Measurements from ENCODE around the gene SLC23A3. TPM values are rescaled to one million over a fixed set of nuclear protein-coding genes. Genes with fewer than 3 reads are reported as not detected.

Gene SLC23A3
- total RNA-seq, 2 donors from 2014 or later, result 2.4 to 3.3 TPM

- no peaks in the 10 kb centered on the region for H3K27me3 Mint-ChIP-seq
- H3K4me1 Mint-ChIP-seq (ENCODE audit: low read depth in 2 of 2), result peaks cover 47 to 53% of the 10 kb centered on the region in 2 donors
- H3K36me3 Mint-ChIP-seq, result peaks cover 22% of the 10 kb centered on the region
- ATAC-seq (peak; percentile 1 to 39), DNase-seq (ENCODE audit: low spot score) (no peak)
- H3K9me3 Mint-ChIP-seq, result no peaks in the 10 kb centered on the region
- peak overlapping the region; percentile 69 to 83 for H3K27ac Mint-ChIP-seq
- H3K4me3 Mint-ChIP-seq, result peak overlapping the region; percentile 99
These were observed 6.3 kb upstream of the SLC23A3 start for GRCh38 chr2:219175928-219176817.

GRCh38 chr2:219175486-219175885, 5.7 kb upstream of the SLC23A3 start:
- Mint-ChIP-seq H3K27ac (peak overlapping the region; percentile 69 to 83), H3K4me1 (ENCODE audit: low read depth in 2 of 2) (peaks cover 40 to 46% of the 10 kb centered on the region in 2 donors), H3K4me3 (peak overlapping the region; percentile 85), H3K27me3 (no peaks in the 10 kb centered on the region), H3K9me3 (no peaks in the 10 kb centered on the region), H3K36me3 (peaks cover 15% of the 10 kb centered on the region)
- DNase-seq (ENCODE audit: low spot score), result no peak
- ATAC-seq, result no peak

GRCh38 chr2:219174801-219175200, 5.0 kb upstream of the SLC23A3 start:
- Mint-ChIP-seq H3K36me3 (peaks cover 14% of the 10 kb centered on the region), H3K27ac (peak overlapping the region; percentile 69 to 83)

GRCh38 chr2:219174146-219174545, 4.3 kb upstream of the SLC23A3 start:
- no peak for DNase-seq (ENCODE audit: low spot score)
- Mint-ChIP-seq H3K27ac (peak overlapping the region; percentile 19 to 61), H3K4me3 (peak overlapping the region; percentile 85), H3K9me3 (no peaks in the 10 kb centered on the region), H3K27me3 (no peaks in the 10 kb centered on the region), H3K4me1 (ENCODE audit: low read depth in 2 of 2) (peaks cover 34 to 41% of the 10 kb centered on the region in 2 donors), H3K36me3 (peaks cover 14% of the 10 kb centered on the region)
- no peak for ATAC-seq

More at GRCh38 chr2:219174801-219175200, 5.0 kb upstream of the SLC23A3 start:
- Mint-ChIP-seq H3K4me3 (peak overlapping the region; percentile 85), H3K9me3 (no peaks in the 10 kb centered on the region), H3K27me3 (no peaks in the 10 kb centered on the region), H3K4me1 (ENCODE audit: low read depth in 2 of 2) (peaks cover 40 to 45% of the 10 kb centered on the region in 2 donors)
- ATAC-seq (no peak), DNase-seq (ENCODE audit: low spot score) (no peak)

DNA sequence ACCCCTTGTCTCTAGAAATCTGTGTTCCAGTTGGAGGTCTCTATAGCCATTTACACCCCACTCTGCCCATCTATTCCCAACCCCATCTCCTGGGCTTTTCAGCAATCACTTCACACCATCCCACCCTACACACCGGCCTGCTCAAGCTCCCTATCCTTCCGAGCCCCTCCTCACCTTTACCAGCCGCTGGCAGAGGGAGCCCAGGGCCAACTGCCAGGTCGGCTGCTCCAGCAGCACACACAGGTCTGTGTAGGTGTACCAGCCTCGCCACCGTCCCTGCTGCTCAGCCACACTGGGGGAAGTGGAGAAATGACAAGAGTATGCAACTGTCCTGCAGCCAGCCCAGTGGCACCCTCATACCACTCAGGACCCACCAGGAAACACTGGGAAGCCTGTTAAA, 3.3 kb upstream of the SLC23A3 start:
- H3K36me3 Mint-ChIP-seq, result peaks cover 14% of the 10 kb centered on the region

GRCh38 chr2:219172231-219173154, 2.7 kb upstream of the SLC23A3 start:
- Mint-ChIP-seq H3K9me3 (no peaks in the 10 kb centered on the region), H3K4me1 (ENCODE audit: low read depth in 2 of 2) (peaks cover 27 to 31% of the 10 kb centered on the region in 2 donors), H3K27me3 (no peaks in the 10 kb centered on the region), H3K4me3 (no peak overlapping the region), H3K36me3 (peaks cover 14% of the 10 kb centered on the region), H3K27ac (peak overlapping the region in 1 of 2 donors; percentile 64)
- ATAC-seq (no peak), DNase-seq (ENCODE audit: low spot score) (no peak)

More for the DNA sequence above, 3.3 kb upstream of the SLC23A3 start:
- H3K27me3 Mint-ChIP-seq, result no peaks in the 10 kb centered on the region
- H3K9me3 Mint-ChIP-seq, result no peaks in the 10 kb centered on the region
- H3K4me1 Mint-ChIP-seq (ENCODE audit: low read depth in 2 of 2), result peaks cover 28 to 34% of the 10 kb centered on the region in 2 donors
- ATAC-seq (no peak), DNase-seq (ENCODE audit: low spot score) (no peak)
- H3K27ac Mint-ChIP-seq, result no peak overlapping the region
- no peak overlapping the region for H3K4me3 Mint-ChIP-seq

DNA sequence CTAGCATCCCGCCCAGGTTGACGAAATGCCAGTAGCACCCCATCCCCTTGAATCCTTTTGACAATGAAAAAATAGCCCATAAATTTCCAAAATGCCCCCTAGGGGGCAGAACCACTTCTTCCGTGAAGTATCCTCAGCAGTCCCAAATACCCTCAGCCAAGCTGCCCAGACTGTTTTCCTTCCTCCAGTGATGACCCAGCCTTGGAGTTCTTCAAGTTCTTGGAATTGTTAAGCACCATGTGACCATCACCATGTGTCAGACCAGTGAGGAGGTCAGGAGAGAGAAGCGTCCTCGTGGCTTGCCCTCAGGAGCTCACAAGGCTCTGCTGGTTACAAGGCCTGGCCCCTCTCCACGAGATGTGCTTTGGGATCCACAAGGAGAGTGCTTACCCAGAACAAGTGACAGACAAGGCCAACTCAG, 1.4 kb upstream of the SLC23A3 start:
- DNase-seq (ENCODE audit: low spot score) (peak; percentile 72), ATAC-seq (peak in 1 of 2 donors; percentile 51)
- Mint-ChIP-seq H3K27ac (peak overlapping the region; percentile 39 to 40), H3K4me1 (ENCODE audit: low read depth in 2 of 2) (peaks cover 22 to 25% of the 10 kb centered on the region in 2 donors), H3K27me3 (no peaks in the 10 kb centered on the region), H3K36me3 (peaks cover 14% of the 10 kb centered on the region), H3K9me3 (no peaks in the 10 kb centered on the region), H3K4me3 (no peak overlapping the region)

DNA sequence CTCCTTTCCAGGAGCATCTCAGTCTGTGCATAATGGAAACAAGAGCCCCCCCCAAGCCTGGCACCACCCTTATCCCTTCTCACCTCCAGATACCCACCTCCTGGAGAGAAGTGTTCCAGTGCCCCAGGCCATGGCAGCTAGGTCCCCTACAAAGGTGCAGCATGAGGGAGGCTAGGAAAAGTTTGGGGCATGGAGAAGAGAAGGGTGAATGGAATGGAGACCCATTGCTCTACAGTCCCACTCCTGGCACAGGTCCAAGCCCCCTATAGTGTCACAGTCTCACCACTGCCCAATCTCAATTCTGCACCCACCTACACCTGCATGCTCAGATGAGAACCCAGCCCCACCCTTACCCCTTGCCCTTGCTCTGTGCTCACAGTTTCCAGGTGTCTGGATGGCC, 897 bp downstream of the SLC23A3 start:
- no peaks in the 10 kb centered on the region for H3K9me3 Mint-ChIP-seq
- H3K27ac Mint-ChIP-seq, result no peak overlapping the region
- no peak overlapping the region for H3K4me3 Mint-ChIP-seq
- ATAC-seq, result no peak
- peaks cover 5 to 9% of the 10 kb centered on the region in 2 donors for H3K4me1 Mint-ChIP-seq (ENCODE audit: low read depth in 2 of 2)
- no peaks in the 10 kb centered on the region for H3K27me3 Mint-ChIP-seq
- no peak for DNase-seq (ENCODE audit: low spot score)
- H3K36me3 Mint-ChIP-seq, result peaks cover 6% of the 10 kb centered on the region

- no peak for DNase-seq (ENCODE audit: low spot score)
- H3K9me3 Mint-ChIP-seq, result no peaks in the 10 kb centered on the region
- H3K4me1 Mint-ChIP-seq (ENCODE audit: low read depth in 2 of 2), result peaks cover 5 to 7% of the 10 kb centered on the region in 2 donors
- ATAC-seq, result no peak
- no peak overlapping the region for H3K4me3 Mint-ChIP-seq
- H3K27ac Mint-ChIP-seq, result no peak overlapping the region
- peaks cover 6% of the 10 kb centered on the region for H3K36me3 Mint-ChIP-seq
- no peaks in the 10 kb centered on the region for H3K27me3 Mint-ChIP-seq
These were observed 1.3 kb downstream of the SLC23A3 start for GRCh38 chr2:219168526-219168925.

DNA sequence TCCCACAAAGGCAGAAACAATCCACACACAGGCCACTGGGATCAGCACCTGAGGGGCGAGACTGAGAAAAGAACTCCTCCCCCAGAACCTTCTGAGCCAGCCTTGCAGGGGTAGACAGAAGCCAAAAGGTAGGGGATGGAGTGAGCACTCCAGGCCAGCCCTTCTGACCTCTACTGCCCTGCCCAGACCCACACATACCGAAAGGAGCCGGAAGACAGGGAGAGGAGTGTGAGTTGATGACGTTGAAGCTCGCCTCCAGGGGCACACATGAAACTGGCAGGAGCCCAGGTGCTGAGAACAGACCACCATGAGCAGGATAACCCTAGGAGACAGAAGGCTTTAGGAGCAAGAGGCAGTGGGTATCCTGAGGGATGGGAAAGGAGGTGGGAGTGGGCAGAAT, 1.8 kb downstream of the SLC23A3 start:
- Mint-ChIP-seq H3K9me3 (no peaks in the 10 kb centered on the region), H3K36me3 (peaks cover 6% of the 10 kb centered on the region), H3K4me1 (ENCODE audit: low read depth in 2 of 2) (peaks cover 5 to 7% of the 10 kb centered on the region in 2 donors), H3K27me3 (no peaks in the 10 kb centered on the region), H3K4me3 (no peak overlapping the region), H3K27ac (no peak overlapping the region)
- no peak for DNase-seq (ENCODE audit: low spot score)
- ATAC-seq, result no peak

DNA sequence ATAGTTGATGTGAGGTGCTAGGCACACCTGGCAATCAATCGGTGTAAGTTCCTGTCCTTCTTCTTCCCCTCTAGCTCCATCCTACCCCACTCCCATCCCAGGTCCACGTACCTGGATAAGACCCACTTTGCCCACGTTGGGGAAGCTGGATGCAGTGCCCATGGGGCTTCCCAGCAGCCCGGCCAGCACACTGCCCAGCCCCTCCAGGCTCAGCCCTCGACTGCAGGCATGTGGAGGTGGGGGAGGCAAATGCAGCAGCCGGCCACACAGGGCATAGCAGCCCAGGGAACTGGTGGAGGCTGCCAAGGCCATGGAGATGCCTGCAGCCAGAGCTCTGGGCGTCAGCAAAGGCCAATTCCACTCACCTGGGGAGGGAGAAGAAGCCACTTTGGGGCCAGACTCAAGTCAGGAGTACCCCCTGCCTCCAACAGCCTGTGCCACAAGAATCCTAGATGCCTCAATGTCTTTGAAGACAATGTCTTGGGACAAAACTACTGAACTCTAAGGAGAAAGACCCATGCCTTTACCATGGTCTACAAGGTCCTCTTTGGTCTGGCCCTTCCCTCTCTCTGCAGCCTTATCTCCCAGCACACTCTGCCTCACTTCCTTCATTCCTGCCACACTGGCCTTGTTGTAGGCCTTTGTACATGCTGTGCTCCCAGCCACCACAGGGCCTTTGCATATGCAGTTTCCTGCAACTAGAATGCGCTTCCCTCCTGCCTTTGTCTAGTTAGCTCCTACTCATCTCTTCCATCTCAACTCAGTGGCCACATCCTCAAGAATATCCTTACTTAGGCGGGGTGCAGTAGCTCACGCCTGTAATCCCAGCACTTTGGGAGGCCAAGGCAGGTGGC, 4.5 kb downstream of the SLC23A3 start:
- H3K4me3 Mint-ChIP-seq, result no peak overlapping the region
- no peaks in the 10 kb centered on the region for H3K36me3 Mint-ChIP-seq
- ATAC-seq (no peak), DNase-seq (ENCODE audit: low spot score) (no peak)
- no peaks in the 10 kb centered on the region for H3K27me3 Mint-ChIP-seq
- no peaks in the 10 kb centered on the region for H3K9me3 Mint-ChIP-seq
- no peak overlapping the region for H3K27ac Mint-ChIP-seq
- H3K4me1 Mint-ChIP-seq (ENCODE audit: low read depth in 2 of 2), result peaks cover 7 to 10% of the 10 kb centered on the region in 2 donors

- H3K4me3 Mint-ChIP-seq, result no peak overlapping the region
- no peak for ATAC-seq
- peaks cover 17 to 18% of the 10 kb centered on the region in 2 donors for H3K4me1 Mint-ChIP-seq (ENCODE audit: low read depth in 2 of 2)
- no peaks in the 10 kb centered on the region for H3K9me3 Mint-ChIP-seq
- DNase-seq (ENCODE audit: low spot score), result no peak
- H3K27me3 Mint-ChIP-seq, result no peaks in the 10 kb centered on the region
- no peaks in the 10 kb centered on the region for H3K36me3 Mint-ChIP-seq
- no peak overlapping the region for H3K27ac Mint-ChIP-seq
These were observed 6.7 kb downstream of the SLC23A3 start for GRCh38 chr2:219163156-219163555.

DNA sequence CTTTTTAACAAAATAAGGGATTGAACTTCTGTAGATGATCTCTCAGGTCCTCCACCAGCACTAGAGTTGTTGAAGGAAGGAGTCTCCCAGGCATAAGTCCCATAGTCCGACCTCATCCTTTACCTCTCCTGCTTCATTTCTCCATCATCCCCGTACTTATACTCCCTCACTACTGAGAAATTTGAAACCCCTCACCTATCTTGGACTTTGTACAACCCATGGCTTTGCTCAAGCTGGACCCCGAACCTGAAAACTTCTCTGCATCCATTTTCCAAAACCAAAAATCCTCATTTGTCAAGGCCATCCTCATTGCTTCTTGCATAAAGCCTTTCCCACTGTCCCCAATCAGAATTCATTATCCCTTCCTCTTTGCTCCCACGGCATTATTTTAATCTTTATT, 8.7 kb downstream of the SLC23A3 start:
- peak overlapping the region; percentile 82 for H3K4me3 Mint-ChIP-seq
- DNase-seq (ENCODE audit: low spot score), result no peak
- ATAC-seq, result no peak
- H3K9me3 Mint-ChIP-seq, result no peaks in the 10 kb centered on the region
- H3K27me3 Mint-ChIP-seq, result no peaks in the 10 kb centered on the region
- H3K36me3 Mint-ChIP-seq, result peaks cover 11% of the 10 kb centered on the region
- H3K4me1 Mint-ChIP-seq (ENCODE audit: low read depth in 2 of 2), result peaks cover 15 to 17% of the 10 kb centered on the region in 2 donors
- peak overlapping the region; percentile 73 to 77 for H3K27ac Mint-ChIP-seq
